ENCODE data around the gene SMARCB1. TPM values are rescaled to one million over a fixed set of nuclear protein-coding genes. Genes with fewer than 3 reads are reported as not detected.

Gene SMARCB1
- total RNA-seq, 1 donor from 2014 or later: 147 TPM

- peaks cover 47% of the 10 kb centered on the region for H3K4me1 ChIP-seq
- H3K4me3 ChIP-seq: no peak overlapping the region
- TF ChIP-seq CTCF (IDR thresholded peaks at IDR 0.05) (no peak), POLR2A (IDR thresholded peaks at IDR 0.05) (no peak), POLR2AphosphoS5 (IDR thresholded peaks at IDR 0.05; ENCODE audit: insufficient read depth in 1 of 2, low read depth in 1 of 2) (no peak)
- H3K27me3 ChIP-seq: no peaks in the 10 kb centered on the region
- H3K9me3 ChIP-seq: no peaks in the 10 kb centered on the region
- H3K36me3 ChIP-seq: no peaks in the 10 kb centered on the region
- intact Hi-C loops (cut with DNase I): loop anchor here (5.0 to 10.0 kb wide), 2 partner anchors 78 to 291 kb away; partner anchors contain the start of gene CHCHD10
- H3K27ac ChIP-seq: peak overlapping the region; percentile 30
- DNase-seq (ENCODE audit: extremely low spot score in 2 of 2): no peak
Observed at GRCh38 chr22:23845265-23846080, 58.7 kb downstream of the SMARCB1 start.

GRCh38 chr22:23846081-23846469 is 59.3 kb downstream of the SMARCB1 start:
- no peak overlapping the region for H3K4me3 ChIP-seq
- intact Hi-C loops (cut with DNase I): loop anchor here (5.0 to 10.0 kb wide), 2 partner anchors 79 to 291 kb away; partner anchors contain the start of gene CHCHD10
- peak overlapping the region; percentile 30 for H3K27ac ChIP-seq
- no peaks in the 10 kb centered on the region for H3K36me3 ChIP-seq
- DNase-seq (ENCODE audit: extremely low spot score in 2 of 2): no peak
- H3K27me3 ChIP-seq: no peaks in the 10 kb centered on the region
- no peak for TF ChIP-seq CTCF (IDR thresholded peaks at IDR 0.05)
- no peak for TF ChIP-seq POLR2A (IDR thresholded peaks at IDR 0.05)
- no peak for TF ChIP-seq POLR2AphosphoS5 (IDR thresholded peaks at IDR 0.05; ENCODE audit: insufficient read depth in 1 of 2, low read depth in 1 of 2)
- peaks cover 47% of the 10 kb centered on the region for H3K4me1 ChIP-seq
- no peaks in the 10 kb centered on the region for H3K9me3 ChIP-seq

GRCh38 chr22:23847310-23847920 is 60.6 kb downstream of the SMARCB1 start:
- intact Hi-C loops (cut with DNase I): loop anchor here (5.0 to 10.0 kb wide), 2 partner anchors 80 to 293 kb away; partner anchors contain the start of gene CHCHD10
- TF ChIP-seq CTCF (IDR thresholded peaks at IDR 0.05) (no peak), POLR2AphosphoS5 (IDR thresholded peaks at IDR 0.05; ENCODE audit: insufficient read depth in 1 of 2, low read depth in 1 of 2) (no peak), POLR2A (IDR thresholded peaks at IDR 0.05) (no peak)
- Histone ChIP-seq H3K36me3 (no peaks in the 10 kb centered on the region), H3K27ac (no peak overlapping the region), H3K4me3 (no peak overlapping the region), H3K4me1 (peaks cover 47% of the 10 kb centered on the region), H3K9me3 (no peaks in the 10 kb centered on the region), H3K27me3 (no peaks in the 10 kb centered on the region)
- DNase-seq (ENCODE audit: extremely low spot score in 2 of 2): no peak

- DNase-seq (ENCODE audit: extremely low spot score in 2 of 2): no peak
- intact Hi-C loops (cut with DNase I): loop anchor here (5.0 to 10.0 kb wide), 2 partner anchors 81 to 293 kb away; partner anchors contain the start of gene CHCHD10
- no peaks in the 10 kb centered on the region for H3K9me3 ChIP-seq
- H3K4me1 ChIP-seq: peaks cover 47% of the 10 kb centered on the region
- TF ChIP-seq CTCF (IDR thresholded peaks at IDR 0.05): no peak
- no peak for TF ChIP-seq POLR2A (IDR thresholded peaks at IDR 0.05)
- no peak for TF ChIP-seq POLR2AphosphoS5 (IDR thresholded peaks at IDR 0.05; ENCODE audit: insufficient read depth in 1 of 2, low read depth in 1 of 2)
- H3K27me3 ChIP-seq: no peaks in the 10 kb centered on the region
- H3K4me3 ChIP-seq: no peak overlapping the region
- no peaks in the 10 kb centered on the region for H3K36me3 ChIP-seq
- H3K27ac ChIP-seq: no peak overlapping the region
Observed at GRCh38 chr22:23847991-23848864, 61.5 kb downstream of the SMARCB1 start.
